Measurements from ENCODE around the gene OR13C4. TPM values are rescaled to one million over a fixed set of nuclear protein-coding genes. Genes with fewer than 3 reads are reported as not detected.

OR13C4 gene
- total RNA-seq, 1 experiment from 2014 or later, result not detected

DNA sequence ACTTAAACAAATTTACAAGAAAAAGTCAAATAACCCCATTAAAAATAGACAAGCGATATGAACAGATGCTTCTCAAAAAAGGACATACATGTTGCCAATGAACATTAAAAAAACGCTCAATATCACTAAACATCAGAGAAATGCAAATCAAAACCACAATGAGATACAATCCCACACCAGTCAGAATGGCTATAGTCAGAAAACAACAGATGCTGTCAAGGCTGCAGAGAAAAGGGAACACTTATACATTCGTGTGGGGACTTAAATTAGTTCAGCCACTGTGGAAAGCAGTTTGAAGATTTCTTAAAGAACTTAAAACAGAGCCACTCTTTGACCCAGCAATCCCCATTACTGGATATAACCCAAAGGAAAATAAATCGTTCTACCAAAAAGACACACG lies 12.1 kb downstream of the OR13C4 start:
- ChIA-PET CTCF (no interaction called here), POLR2A (ENCODE audit: unreplicated experiment) (no interaction called here)
- ATAC-seq (no peak), DNase-seq (no peak)
- H3K4me3 ChIP-seq (ENCODE audit: low read length), result no peak overlapping the region
- BruUV-seq (replicated peaks), result no TSS peak
- H3K4me2 ChIP-seq (ENCODE audit: low read length), result no peak overlapping the region
- intact Hi-C loops (cut with micrococcal nuclease), result no loop called here
- H3K79me2 ChIP-seq (ENCODE audit: low read length), result no peaks in the 10 kb centered on the region
- TF ChIP-seq EZH2phosphoT487 (IDR thresholded peaks at IDR 0.05; ENCODE audit: borderline replicate concordance, low read length) (no peak), CTCF (conservative IDR thresholded peaks at IDR 0.05; ENCODE audit: low read depth, low read length) (no peak), EZH2 (IDR thresholded peaks at IDR 0.05; ENCODE audit: low read length, unreplicated experiment) (no peak)
- H4K20me1 ChIP-seq (ENCODE audit: low read length), result no peaks in the 10 kb centered on the region
- no peaks in the 10 kb centered on the region for H3K9me3 ChIP-seq (ENCODE audit: low read length)
- H3K27me3 ChIP-seq (ENCODE audit: low read length), result no peaks in the 10 kb centered on the region
- no peak overlapping the region for H2AFZ ChIP-seq (ENCODE audit: low read length)
- H3K4me1 ChIP-seq (ENCODE audit: insufficient read depth, low read length), result no peaks in the 10 kb centered on the region
- no peak overlapping the region for H3K27ac ChIP-seq (ENCODE audit: low read length)
- no peak overlapping the region for H3K9ac ChIP-seq (ENCODE audit: low read length)
- H3K36me3 ChIP-seq (ENCODE audit: low read depth, low read length), result no peaks in the 10 kb centered on the region
- no peaks in the 10 kb centered on the region for H3F3A ChIP-seq (ENCODE audit: low read length, unreplicated experiment)
- H3K9me2 ChIP-seq (replicated peaks; ENCODE audit: low read length), result no peaks in the 10 kb centered on the region

GRCh38 chr9:104506565-104506964 lies 20.4 kb downstream of the OR13C4 start:
- DNase-seq (no peak), ATAC-seq (no peak)
- CTCF ChIA-PET, result no interaction called here
- Histone ChIP-seq H3K9me3 (ENCODE audit: low read length) (no peaks in the 10 kb centered on the region), H3K4me2 (ENCODE audit: low read length) (no peak overlapping the region), H4K20me1 (ENCODE audit: low read length) (no peaks in the 10 kb centered on the region), H3K9me2 (replicated peaks; ENCODE audit: low read length) (no peaks in the 10 kb centered on the region), H3K4me3 (ENCODE audit: low read length) (no peak overlapping the region), H3K9ac (ENCODE audit: low read length) (no peak overlapping the region), H3K36me3 (ENCODE audit: low read depth, low read length) (no peaks in the 10 kb centered on the region), H3K27ac (ENCODE audit: low read length) (no peak overlapping the region), H2AFZ (ENCODE audit: low read length) (no peak overlapping the region), H3K27me3 (ENCODE audit: low read length) (no peaks in the 10 kb centered on the region), H3K79me2 (ENCODE audit: low read length) (no peaks in the 10 kb centered on the region), H3F3A (ENCODE audit: low read length, unreplicated experiment) (no peaks in the 10 kb centered on the region), H3K4me1 (ENCODE audit: insufficient read depth, low read length) (no peaks in the 10 kb centered on the region)
- TF ChIP-seq EZH2 (IDR thresholded peaks at IDR 0.05; ENCODE audit: low read length, unreplicated experiment) (no peak), EZH2phosphoT487 (IDR thresholded peaks at IDR 0.05; ENCODE audit: borderline replicate concordance, low read length) (no peak), CTCF (conservative IDR thresholded peaks at IDR 0.05; ENCODE audit: low read depth, low read length) (no peak)
- no TSS peak for BruUV-seq (replicated peaks)
- intact Hi-C loops (cut with micrococcal nuclease), result no loop called here
- POLR2A ChIA-PET (ENCODE audit: unreplicated experiment), result no interaction called here

DNA sequence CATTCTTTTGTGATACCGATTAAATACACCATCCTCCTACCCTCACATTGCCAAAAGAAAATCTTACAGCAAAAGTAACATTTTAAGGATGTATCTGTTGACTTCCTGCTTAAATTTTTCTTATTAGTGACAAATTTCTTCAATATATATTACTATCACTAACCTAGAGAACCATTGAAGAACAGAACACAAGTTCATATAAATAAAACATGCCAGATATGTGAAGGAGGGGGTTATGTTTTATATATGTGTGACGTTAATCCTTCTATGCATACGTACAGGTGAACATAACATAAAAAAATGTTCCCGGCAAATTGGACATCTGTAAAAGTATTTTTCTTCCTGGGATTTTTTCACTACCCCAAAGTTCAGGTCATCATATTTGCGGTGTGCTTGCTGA lies 23.0 kb downstream of the OR13C4 start, which contains the start of gene OR13F1:
OR13F1 (plus strand) TSS at position 301 of the 400 bp plus-strand sequence; CDS start at position 301, 0 bp downstream.
- Histone ChIP-seq H3K27ac (ENCODE audit: low read length) (no peak within 1 kb of the TSS), H3K4me1 (ENCODE audit: insufficient read depth, low read length) (no peaks in the 10 kb centered on the region), H3K36me3 (ENCODE audit: low read depth, low read length) (no peaks in the 10 kb centered on the region), H2AFZ (ENCODE audit: low read length) (no peak within 1 kb of the TSS), H3K79me2 (ENCODE audit: low read length) (no peaks in the 10 kb centered on the region), H3F3A (ENCODE audit: low read length, unreplicated experiment) (no peaks in the 10 kb centered on the region), H3K4me3 (ENCODE audit: low read length) (no peak within 1 kb of the TSS), H4K20me1 (ENCODE audit: low read length) (no peaks in the 10 kb centered on the region), H3K9ac (ENCODE audit: low read length) (no peak within 1 kb of the TSS), H3K4me2 (ENCODE audit: low read length) (no peak within 1 kb of the TSS), H3K27me3 (ENCODE audit: low read length) (no peaks in the 10 kb centered on the region), H3K9me2 (replicated peaks; ENCODE audit: low read length) (no peaks in the 10 kb centered on the region), H3K9me3 (ENCODE audit: low read length) (no peaks in the 10 kb centered on the region)
- intact Hi-C loops (cut with micrococcal nuclease), result no loop called here
- no peak for DNase-seq
- no TSS peak for BruUV-seq (replicated peaks)
- POLR2A ChIA-PET (ENCODE audit: unreplicated experiment), result no interaction called here
- CTCF ChIA-PET, result no interaction called here
- TF ChIP-seq CTCF (conservative IDR thresholded peaks at IDR 0.05; ENCODE audit: low read depth, low read length), result no peak
- TF ChIP-seq EZH2phosphoT487 (IDR thresholded peaks at IDR 0.05; ENCODE audit: borderline replicate concordance, low read length), result no peak
- no peak for TF ChIP-seq EZH2 (IDR thresholded peaks at IDR 0.05; ENCODE audit: low read length, unreplicated experiment)
- no peak for ATAC-seq
